ENCODE results near the gene GRK5.

Gene GRK5

DNA sequence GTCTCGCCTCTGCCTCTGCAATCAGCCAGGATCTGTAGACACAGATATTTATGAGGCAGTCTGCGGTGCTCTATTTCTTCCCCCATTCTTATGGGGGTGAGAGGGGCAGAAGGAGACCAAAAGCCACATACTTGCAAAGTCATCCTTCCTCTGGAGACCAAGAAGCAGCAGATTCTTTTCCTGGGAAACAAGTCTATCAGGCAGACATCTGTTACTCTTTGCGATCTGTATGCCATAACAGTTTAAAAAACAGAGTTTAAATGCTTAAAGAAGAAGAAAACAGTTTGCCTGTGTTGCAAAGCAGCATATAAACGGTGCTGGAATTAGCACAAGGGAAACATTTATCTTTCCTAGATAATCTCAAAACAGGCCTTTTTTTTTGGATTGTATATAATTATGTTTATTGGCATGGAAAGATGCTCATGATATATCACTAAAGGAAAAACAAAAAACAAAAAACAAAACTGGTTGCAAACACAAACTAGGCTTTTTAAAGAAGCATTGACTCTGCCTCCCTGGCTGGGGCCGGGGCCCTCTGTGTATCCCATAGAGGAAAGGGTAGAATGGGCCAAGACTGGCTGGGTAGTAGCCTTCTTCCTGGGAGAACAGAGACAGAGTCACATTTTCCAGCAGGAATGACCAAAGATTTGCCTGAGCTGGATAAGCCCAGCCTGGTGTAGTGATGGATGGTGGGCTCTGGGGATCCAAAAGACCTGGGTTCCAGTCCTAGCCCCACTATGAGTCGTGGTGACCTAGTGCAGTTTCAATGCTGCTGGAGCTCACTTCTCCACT is 284.8 kb downstream of the GRK5 start:
- Mint-ChIP-seq H3K4me1 (peaks cover 16% of the 10 kb centered on the region), H3K27ac (peak overlapping the region in 2 of 3 experiments; percentile 49 to 58), H3K9me3 (no peaks in the 10 kb centered on the region), H3K27me3 (ENCODE audit: low read depth) (peaks cover 24% of the 10 kb centered on the region), H3K36me3 (ENCODE audit: low read depth) (no peaks in the 10 kb centered on the region), H3K4me3 (no peak overlapping the region)
- TF ChIP-seq, protein P1, sequence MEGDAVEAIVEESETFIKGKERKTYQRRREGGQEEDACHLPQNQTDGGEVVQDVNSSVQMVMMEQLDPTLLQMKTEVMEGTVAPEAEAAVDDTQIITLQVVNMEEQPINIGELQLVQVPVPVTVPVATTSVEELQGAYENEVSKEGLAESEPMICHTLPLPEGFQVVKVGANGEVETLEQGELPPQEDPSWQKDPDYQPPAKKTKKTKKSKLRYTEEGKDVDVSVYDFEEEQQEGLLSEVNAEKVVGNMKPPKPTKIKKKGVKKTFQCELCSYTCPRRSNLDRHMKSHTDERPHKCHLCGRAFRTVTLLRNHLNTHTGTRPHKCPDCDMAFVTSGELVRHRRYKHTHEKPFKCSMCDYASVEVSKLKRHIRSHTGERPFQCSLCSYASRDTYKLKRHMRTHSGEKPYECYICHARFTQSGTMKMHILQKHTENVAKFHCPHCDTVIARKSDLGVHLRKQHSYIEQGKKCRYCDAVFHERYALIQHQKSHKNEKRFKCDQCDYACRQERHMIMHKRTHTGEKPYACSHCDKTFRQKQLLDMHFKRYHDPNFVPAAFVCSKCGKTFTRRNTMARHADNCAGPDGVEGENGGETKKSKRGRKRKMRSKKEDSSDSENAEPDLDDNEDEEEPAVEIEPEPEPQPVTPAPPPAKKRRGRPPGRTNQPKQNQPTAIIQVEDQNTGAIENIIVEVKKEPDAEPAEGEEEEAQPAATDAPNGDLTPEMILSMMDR (IDR thresholded peaks at IDR 0.05; ENCODE audit: unreplicated experiment in 3 of 3): no peak

DNA sequence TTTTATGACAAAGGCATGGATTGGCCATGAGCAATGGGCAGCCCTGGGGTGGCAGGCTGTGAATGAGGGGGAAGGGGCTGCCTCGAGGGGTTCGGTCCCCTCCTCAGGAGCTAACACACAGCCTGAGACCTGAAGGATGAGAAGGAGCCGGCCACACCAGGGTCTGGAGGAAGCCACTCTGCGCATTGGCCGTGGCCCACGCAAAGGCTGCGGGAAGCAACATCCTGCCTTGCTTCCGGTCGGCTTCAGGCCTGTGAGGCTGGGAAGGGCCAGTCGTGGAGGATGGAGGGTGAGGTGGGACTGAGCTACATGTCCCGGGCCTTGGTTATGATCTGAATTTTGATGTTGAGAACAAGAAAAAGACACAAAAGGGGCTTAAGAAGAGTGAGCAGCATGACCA is 285.8 kb downstream of the GRK5 start:
- H3K9me3 Mint-ChIP-seq: no peaks in the 10 kb centered on the region

DNA sequence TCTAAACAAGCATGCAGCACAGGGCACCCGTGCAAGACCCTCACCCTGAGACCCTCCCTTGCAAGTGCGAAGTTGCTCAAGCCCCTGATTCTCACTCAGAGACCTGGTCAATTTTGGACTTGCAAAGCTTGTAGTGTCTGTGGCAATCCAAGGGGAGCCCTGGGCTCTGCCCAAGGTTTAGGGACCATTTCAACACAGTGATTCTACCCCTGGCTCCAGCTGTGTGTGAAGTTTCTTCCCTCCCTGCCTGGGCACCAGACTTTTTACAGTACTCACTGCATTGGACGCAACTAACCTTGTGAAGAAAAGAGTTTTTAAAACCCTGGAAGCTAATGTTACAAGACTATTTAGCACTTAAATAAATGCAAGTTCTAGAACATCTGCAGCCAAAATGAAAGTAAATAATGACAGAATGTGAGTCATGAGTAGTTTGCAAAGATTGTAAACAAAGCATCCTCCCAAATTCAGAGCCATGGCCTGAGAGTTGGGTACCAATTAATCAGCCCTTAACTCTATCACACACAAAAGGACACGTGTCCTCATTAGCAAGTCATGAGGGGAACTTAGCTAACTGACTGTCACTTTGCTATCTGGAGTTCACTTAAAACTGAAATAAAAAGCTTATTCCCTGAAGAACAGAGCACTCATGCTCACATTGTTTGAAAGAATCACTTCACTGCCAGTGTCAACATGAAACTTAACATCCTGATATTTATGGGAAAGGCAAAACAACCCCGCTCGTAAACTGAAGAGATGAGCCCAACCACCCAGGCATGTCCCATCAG is 287.1 kb downstream of the GRK5 start:
- H3K36me3 Mint-ChIP-seq (ENCODE audit: low read depth): no peaks in the 10 kb centered on the region
- H3K4me1 Mint-ChIP-seq: peaks cover 27% of the 10 kb centered on the region
- H3K27ac Mint-ChIP-seq: peak overlapping the region; percentile 51 to 77 (median 56)
- no peak overlapping the region for H3K4me3 Mint-ChIP-seq
- H3K27me3 Mint-ChIP-seq (ENCODE audit: low read depth): peaks cover 27% of the 10 kb centered on the region
- no peaks in the 10 kb centered on the region for H3K9me3 Mint-ChIP-seq
- TF ChIP-seq, protein P1 (IDR thresholded peaks at IDR 0.05; ENCODE audit: unreplicated experiment in 3 of 3): no peak

More for the DNA sequence above, 285.8 kb downstream of the GRK5 start:
- Mint-ChIP-seq H3K36me3 (ENCODE audit: low read depth) (no peaks in the 10 kb centered on the region), H3K4me1 (peaks cover 17% of the 10 kb centered on the region), H3K27ac (no peak overlapping the region), H3K4me3 (no peak overlapping the region), H3K27me3 (ENCODE audit: low read depth) (peaks cover 18% of the 10 kb centered on the region)
- TF ChIP-seq, protein P1 (IDR thresholded peaks at IDR 0.05; ENCODE audit: unreplicated experiment in 3 of 3): no peak

DNA sequence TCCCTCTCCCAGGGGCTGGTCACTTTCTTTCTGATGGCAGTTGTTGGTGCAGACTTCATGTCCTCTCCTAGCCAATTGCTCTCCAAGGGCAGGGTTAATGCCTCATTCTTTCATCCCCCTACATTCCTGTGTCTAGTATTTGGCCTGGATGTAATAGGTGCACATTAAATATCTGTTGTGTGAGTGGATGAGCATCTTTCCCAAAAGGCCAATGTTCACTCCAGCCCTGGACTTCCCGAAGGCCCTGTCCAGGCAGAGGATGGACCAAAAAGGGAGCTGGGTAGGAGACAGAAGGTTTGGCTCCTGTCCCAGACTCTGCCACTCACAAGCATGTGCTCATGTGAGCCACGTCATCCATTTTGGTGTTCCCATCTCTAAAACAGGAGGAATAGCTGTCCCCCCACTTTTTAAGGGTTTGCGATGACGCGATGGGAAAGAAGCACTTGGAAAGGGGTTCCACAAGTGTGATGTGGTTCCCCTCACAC is 287.7 kb downstream of the GRK5 start:
- peaks cover 33% of the 10 kb centered on the region for H3K4me1 Mint-ChIP-seq
- peaks cover 29% of the 10 kb centered on the region for H3K27me3 Mint-ChIP-seq (ENCODE audit: low read depth)

DNA sequence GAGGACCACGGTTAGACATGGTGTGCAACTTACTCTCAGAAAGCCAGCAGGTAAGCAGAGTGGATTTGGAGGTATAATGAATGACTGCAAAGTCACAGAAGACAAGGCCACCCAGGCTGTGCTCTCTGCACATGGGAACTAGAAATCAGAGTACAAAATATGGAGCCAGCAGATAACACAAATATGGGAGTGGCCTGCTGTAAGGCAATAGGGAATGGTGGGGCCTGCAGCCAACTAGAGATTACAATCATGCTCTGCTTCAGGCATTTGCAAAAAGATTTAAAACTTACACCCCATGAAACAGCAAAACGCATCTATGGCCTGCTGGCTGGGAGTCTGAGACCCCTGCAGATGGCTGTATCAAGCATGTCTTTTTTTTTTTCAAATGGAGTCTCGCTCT is 288.2 kb downstream of the GRK5 start:
- H3K4me1 Mint-ChIP-seq: peaks cover 38% of the 10 kb centered on the region
- peak overlapping the region in 2 of 3 experiments; percentile 51 for H3K27ac Mint-ChIP-seq
- peaks cover 34% of the 10 kb centered on the region for H3K27me3 Mint-ChIP-seq (ENCODE audit: low read depth)
- TF ChIP-seq, protein P1 (IDR thresholded peaks at IDR 0.05; ENCODE audit: unreplicated experiment in 3 of 3): no peak
- no peaks in the 10 kb centered on the region for H3K9me3 Mint-ChIP-seq
- H3K36me3 Mint-ChIP-seq (ENCODE audit: low read depth): no peaks in the 10 kb centered on the region
- no peak overlapping the region for H3K4me3 Mint-ChIP-seq

More for the DNA sequence above, 287.7 kb downstream of the GRK5 start:
- H3K36me3 Mint-ChIP-seq (ENCODE audit: low read depth): no peaks in the 10 kb centered on the region
- H3K27ac Mint-ChIP-seq: peak overlapping the region; percentile 51 to 77 (median 56)
- H3K9me3 Mint-ChIP-seq: no peaks in the 10 kb centered on the region
- no peak overlapping the region for H3K4me3 Mint-ChIP-seq
- TF ChIP-seq, protein P1 (IDR thresholded peaks at IDR 0.05; ENCODE audit: unreplicated experiment in 3 of 3): no peak
